Left ventricle myocardium inferior (tissue), 1 donor: Measurements from ENCODE around the gene RPAIN. TPM values are rescaled to one million over a fixed set of nuclear protein-coding genes. Genes with fewer than 3 reads are reported as not detected.

Source experiments
- DNase-seq: peaks from one replicate; pipeline ENCODE4 v3.0.0-alpha.2; 2020
- H3K27ac ChIP-seq: fragments of 200-600 bp; replicated peaks from 2 replicates; pipeline ENCODE4 v1.8.0; 2021
- H3K27me3 ChIP-seq: fragments of 200-600 bp; 2 replicates; pipeline ENCODE4 v1.8.0; 2021; ENCODE audit warnings: low read depth
- H3K36me3 ChIP-seq: fragments of 200-600 bp; 2 replicates; pipeline ENCODE4 v1.8.0; 2021
- H3K4me1 ChIP-seq: fragments of 200-600 bp; 2 replicates; pipeline ENCODE4 v1.8.0; 2021
- H3K4me3 ChIP-seq: fragments of 200-600 bp; 2 replicates; pipeline ENCODE4 v1.8.0; 2021; ENCODE audit warnings: mild to moderate bottlenecking, moderate library complexity
- H3K9me3 ChIP-seq: fragments of 200-600 bp; replicated peaks from 2 replicates; pipeline ENCODE4 v1.8.0; 2021
- intact Hi-C: fragments of 100-400 bp; cut with micrococcal nuclease; formaldehyde crosslinking; loops from one replicate; pipeline ENCODE4 v1.11.0; 2022
- total RNA-seq: library from RNA; stranded (reverse); fragmentation: NEBNext Ultra II Directional; extraction: Animal tissue kit (Norgen Biotek cat#: 25700); gene quantifications from one replicate; pipeline ENCODE4 v1.2.1, GENCODE V29; 2021
- TF ChIP-seq, protein P1 (sequence below): fragments of 200-600 bp; IDR thresholded peaks from 2 replicates; pipeline ENCODE4 v1.8.0; 2021; ENCODE audit warnings: antibody characterized with exemption, mild to moderate bottlenecking, borderline replicate concordance
- donor health status: DM: no; HTN: yes; CAD: no; lungs with severe emphysema.

Gene RPAIN
- total RNA-seq, 1 donor from 2014 or later = 28.4 TPM

DNA sequence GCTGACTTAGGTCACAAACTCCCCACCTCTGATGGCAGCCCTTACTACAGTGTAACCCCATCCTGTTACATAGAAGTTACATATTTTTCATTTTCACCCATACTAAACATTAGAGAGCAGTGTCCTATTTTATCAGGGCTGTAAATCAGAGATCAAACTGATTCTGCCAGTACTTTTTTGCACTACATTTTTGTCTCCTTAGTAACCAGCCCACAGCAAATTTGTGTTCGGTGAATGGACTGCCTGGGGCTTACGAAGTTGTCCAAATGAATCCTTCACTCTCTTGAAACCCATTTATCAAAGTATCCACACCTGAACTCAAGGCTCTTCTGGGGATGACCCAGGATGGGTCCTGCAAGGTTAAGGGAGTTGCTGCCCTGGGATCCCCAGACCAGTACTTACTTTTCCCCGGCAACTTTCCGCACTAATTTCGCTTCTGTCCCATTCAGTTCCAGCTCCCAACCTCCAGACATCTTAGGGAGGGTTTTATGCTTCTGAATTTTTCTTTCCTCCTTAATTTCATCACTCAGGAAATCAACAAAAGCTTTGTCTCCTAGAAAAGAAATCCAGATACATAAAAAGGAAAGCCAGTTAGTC, 17.8 kb downstream of the RPAIN start:
- Histone ChIP-seq H3K27me3 (no peaks in the 10 kb centered on the region), H3K27ac (peak overlapping the region; percentile 87), H3K4me3 (peak overlapping the region; percentile 86), H3K4me1 (peaks cover 50% of the 10 kb centered on the region), H3K9me3 (no peaks in the 10 kb centered on the region), H3K36me3 (peaks cover 47% of the 10 kb centered on the region)
- no peak for DNase-seq
- intact Hi-C loops = no loop called here
- TF ChIP-seq, protein P1, sequence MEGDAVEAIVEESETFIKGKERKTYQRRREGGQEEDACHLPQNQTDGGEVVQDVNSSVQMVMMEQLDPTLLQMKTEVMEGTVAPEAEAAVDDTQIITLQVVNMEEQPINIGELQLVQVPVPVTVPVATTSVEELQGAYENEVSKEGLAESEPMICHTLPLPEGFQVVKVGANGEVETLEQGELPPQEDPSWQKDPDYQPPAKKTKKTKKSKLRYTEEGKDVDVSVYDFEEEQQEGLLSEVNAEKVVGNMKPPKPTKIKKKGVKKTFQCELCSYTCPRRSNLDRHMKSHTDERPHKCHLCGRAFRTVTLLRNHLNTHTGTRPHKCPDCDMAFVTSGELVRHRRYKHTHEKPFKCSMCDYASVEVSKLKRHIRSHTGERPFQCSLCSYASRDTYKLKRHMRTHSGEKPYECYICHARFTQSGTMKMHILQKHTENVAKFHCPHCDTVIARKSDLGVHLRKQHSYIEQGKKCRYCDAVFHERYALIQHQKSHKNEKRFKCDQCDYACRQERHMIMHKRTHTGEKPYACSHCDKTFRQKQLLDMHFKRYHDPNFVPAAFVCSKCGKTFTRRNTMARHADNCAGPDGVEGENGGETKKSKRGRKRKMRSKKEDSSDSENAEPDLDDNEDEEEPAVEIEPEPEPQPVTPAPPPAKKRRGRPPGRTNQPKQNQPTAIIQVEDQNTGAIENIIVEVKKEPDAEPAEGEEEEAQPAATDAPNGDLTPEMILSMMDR = no peak

DNA sequence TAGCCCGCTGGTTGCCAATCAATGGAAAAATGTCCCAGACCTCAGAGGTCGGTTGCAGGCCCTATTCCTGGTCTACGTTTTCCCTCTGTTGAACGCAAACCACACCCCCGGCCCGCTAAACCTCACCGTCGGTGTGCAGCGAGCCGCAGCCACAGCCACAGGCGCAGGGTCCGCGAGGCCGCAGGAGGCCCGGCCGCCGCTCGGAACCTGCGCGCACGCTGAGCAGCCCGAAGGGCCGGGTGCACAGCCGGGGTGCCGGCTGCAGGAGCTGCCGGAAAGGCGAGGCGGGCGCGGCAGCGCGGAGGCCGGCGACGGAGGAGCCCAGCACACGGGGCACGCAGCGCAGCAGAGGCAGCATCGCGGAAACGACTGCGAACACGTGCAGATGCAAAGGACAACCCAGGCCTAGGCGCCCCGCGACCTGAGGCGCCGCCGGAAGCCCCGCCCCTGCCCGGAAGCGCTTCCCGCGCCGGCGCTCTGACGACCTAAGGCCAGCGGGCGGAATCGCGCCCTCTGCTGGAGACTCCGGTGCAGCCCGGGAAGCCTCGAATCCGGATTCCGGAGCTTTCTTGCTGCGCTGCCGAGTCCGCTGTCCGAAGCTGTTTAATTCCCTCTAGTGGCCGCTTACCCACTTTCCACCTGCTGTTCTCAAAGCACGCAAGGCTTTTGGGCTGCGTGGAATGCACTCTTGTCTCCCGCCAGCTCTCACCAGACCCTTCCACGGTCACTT, 18.9 kb downstream of the RPAIN start, which contains the start of gene C1QBP:
TSS of gene C1QBP (minus strand) at position 440 of the 730 bp plus-strand sequence. CDS start at position 358, 82 bp downstream.
- peak; percentile 93 for DNase-seq
- TF ChIP-seq, protein P1 = peak; percentile 100
- Histone ChIP-seq H3K4me3 (peak within 1 kb of the TSS; percentile 86), H3K4me1 (peaks cover 40% of the 10 kb centered on the region), H3K36me3 (peaks cover 44% of the 10 kb centered on the region), H3K9me3 (no peaks in the 10 kb centered on the region), H3K27me3 (no peaks in the 10 kb centered on the region), H3K27ac (peak within 1 kb of the TSS; percentile 87)
- intact Hi-C loops = no loop called here

DNA sequence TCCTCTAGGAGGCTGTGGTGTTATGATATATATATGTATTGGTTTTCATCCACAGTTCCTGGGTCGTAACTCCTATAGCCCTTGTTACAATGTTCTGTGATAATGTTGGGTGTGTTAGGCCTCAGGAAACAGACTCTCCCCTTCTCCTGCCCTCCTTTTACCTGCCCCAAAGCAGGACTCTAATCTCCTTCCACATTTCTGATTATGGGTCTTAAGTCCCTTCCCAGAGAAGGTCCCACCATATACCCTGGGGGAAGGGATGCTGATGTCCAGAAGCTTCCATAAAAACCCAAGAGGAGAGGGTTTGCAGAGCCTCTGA, 19.4 kb downstream of the RPAIN start:
- Histone ChIP-seq H3K4me3 (peak overlapping the region; percentile 86), H3K36me3 (peaks cover 44% of the 10 kb centered on the region), H3K4me1 (peaks cover 39% of the 10 kb centered on the region), H3K27ac (peak overlapping the region; percentile 87), H3K27me3 (no peaks in the 10 kb centered on the region), H3K9me3 (no peaks in the 10 kb centered on the region)
- intact Hi-C loops = no loop called here
- TF ChIP-seq, protein P1 = peak; percentile 45
- DNase-seq = no peak

DNA sequence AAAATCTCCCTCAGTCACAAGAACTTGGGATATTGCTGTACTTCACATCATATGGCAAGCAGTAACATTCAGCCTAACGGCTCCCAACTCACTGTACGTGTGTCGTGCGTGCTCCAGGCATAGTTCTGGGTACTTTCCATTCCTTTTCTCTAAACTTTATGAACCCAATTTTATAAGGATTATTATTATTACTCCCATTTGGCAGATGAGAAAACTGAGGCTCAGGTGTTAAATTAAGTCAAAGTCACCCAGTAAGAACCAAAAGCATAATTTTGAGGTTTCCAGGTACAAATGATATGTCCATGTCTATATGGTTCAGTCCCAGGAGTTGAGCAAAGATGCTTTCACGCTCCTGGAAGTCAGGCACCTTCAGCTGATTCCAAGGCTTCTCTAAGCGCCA, 23.7 kb downstream of the RPAIN start:
- Histone ChIP-seq H3K27ac (no peak overlapping the region), H3K36me3 (peaks cover 53% of the 10 kb centered on the region), H3K9me3 (no peaks in the 10 kb centered on the region), H3K27me3 (no peaks in the 10 kb centered on the region), H3K4me3 (no peak overlapping the region), H3K4me1 (peaks cover 9% of the 10 kb centered on the region)
- no peak for DNase-seq
- TF ChIP-seq, protein P1 = no peak
- intact Hi-C loops = no loop called here

DNA sequence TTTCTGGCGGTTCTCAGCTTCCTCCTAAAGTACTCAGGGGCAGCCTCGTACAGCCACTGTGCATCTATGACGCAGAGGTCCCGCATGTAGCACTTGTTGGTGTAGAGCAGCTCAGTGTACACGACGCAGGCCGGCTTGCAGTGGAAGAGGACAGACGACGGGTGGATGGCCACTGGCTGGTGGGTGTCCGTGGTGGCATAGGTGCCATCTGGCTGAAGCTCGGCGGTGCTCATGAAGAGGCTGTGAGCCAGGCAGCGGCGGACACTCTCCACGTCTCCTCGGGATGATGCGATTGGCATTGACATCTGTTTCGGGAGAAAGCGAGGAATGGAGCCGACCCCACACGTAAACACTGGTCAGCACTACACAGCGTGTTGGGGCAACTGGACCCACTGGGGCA, 24.2 kb downstream of the RPAIN start:
- Histone ChIP-seq H3K4me3 (no peak overlapping the region), H3K9me3 (no peaks in the 10 kb centered on the region), H3K36me3 (peaks cover 58% of the 10 kb centered on the region), H3K27me3 (no peaks in the 10 kb centered on the region), H3K4me1 (peaks cover 7% of the 10 kb centered on the region), H3K27ac (no peak overlapping the region)
- DNase-seq = no peak
- intact Hi-C loops = no loop called here
- TF ChIP-seq, protein P1 = no peak
